Pancreas (tissue), 10 donors: Measurements from ENCODE around the gene BMPR2. TPM values are rescaled to one million over a fixed set of nuclear protein-coding genes. Genes with fewer than 3 reads are reported as not detected.

Experiments
- ATAC-seq, 4 donors: fragments of 200-7000 bp; cut with Tn5 transposase; one replicate each; pipeline versions ENCODE4 v1.8.0 to v1.9.1; 2020; ENCODE audit warnings: mild to moderate bottlenecking in 4 of 4, moderate library complexity in 4 of 4
- DNase-seq, 6 donors: peaks; one replicate each; pipeline ENCODE4 v3.0.0-alpha.2; 2020
- FAIRE-seq: peaks from 2 replicates; lab custom pipeline; 2012; peaks lifted over from hg19 to GRCh38; lab: Jason Lieb, UNC
- H3K27ac ChIP-seq, 4 donors: fragments of 200-600 bp; sonication (generic); 1 replicate in 3 of 4; 2 replicates in 1 of 4; pipeline versions ENCODE4 v1.5.0 to v1.8.0; 2020
- H3K27me3 ChIP-seq, 4 donors: fragments of 200-600 bp; one replicate each; pipeline ENCODE4 v1.8.0; 2021
- H3K36me3 ChIP-seq, 3 donors: fragments of 200-600 bp; sonication (generic) in 1 of 3; one replicate each; pipeline versions ENCODE4 v1.5.0 to v1.8.0; 2020 to 2021
- H3K4me1 ChIP-seq, 3 donors: fragments of 200-600 bp; one replicate each; pipeline ENCODE4 v1.8.0; 2021
- H3K4me3 ChIP-seq, 4 donors: fragments of 200-600 bp; sonication (generic) in 2 of 4; one replicate each; pipeline versions ENCODE4 v1.5.0 to v1.8.0; 2020 to 2021
- H3K9me3 ChIP-seq, 4 donors: fragments of 200-600 bp; one replicate each; pipeline ENCODE4 v1.8.0; 2021
- WGBS, 2 donors: extraction: QIAGEN DNeasy Blood & Tissue Kit; methylation state at CpG; one replicate each; pipeline ENCODE4 v1.1.7; 2013; 5-methylcytosine and 5-hydroxymethylcytosine counted together
- intact Hi-C, 3 donors: fragments of 100-400 bp; cut with DNase I; formaldehyde crosslinking; loops; one replicate each; pipeline versions ENCODE4 v1.11.1 to v1.14.2; 2022
- polyA plus RNA-seq, 2 donors: library from polyadenylated mRNA; stranded (reverse); fragments of 200-250 nt; gene quantifications; one replicate each; pipeline ENCODE4 v1.2.3, GENCODE V29; 2013
- total RNA-seq, 6 donors: library from RNA; stranded (reverse); fragmentation: NEBNext Ultra II Directional in 4 of 6; extraction: Animal tissue kit (Norgen Biotek cat#: 25700) in 4 of 6; gene quantifications; one replicate each; pipeline versions ENCODE4 v1.2.1 to v1.2.4, GENCODE V29; 2021 to 2023
- TF ChIP-seq, protein P1 (sequence below), 4 donors: fragments of 200-600 bp; sonication (generic) in 3 of 4; IDR thresholded peaks; one replicate each; pipeline versions ENCODE4 v1.5.0 to v1.8.0; 2021; ENCODE audit warnings: antibody characterized with exemption in 4 of 4
- donor health status: healthy with polysubstance abuse.
- donor health status: DM: no; HTN: no; CAD: no; lungs with moderate emphysema.
- donor health status: DM: no; HTN: no; CAD: no.
- donor health status: control.
- donor health status: control.
- donor health status: Bipolar disorder and iron deficiency.
- donor health status: DM: yes; HTN: yes; CAD: no.
- donor health status: DM: no; HTN: no; CAD: no.
- donor health status: DM: no; HTN: no; CAD: no.
- donor health status: DM: yes; HTN: yes; CAD: no.

BMPR2 gene
- total and polyA plus RNA-seq, 8 donors = 2.5 to 30.8 (median 11.4) TPM

GRCh38 chr2:202508686-202509085, 132.6 kb downstream of the BMPR2 start:
- intact Hi-C loops = no loop called here
- Histone ChIP-seq H3K4me1 (no peaks in the 10 kb centered on the region), H3K27me3 (no peaks in the 10 kb centered on the region), H3K4me3 (no peak overlapping the region), H3K27ac (no peak overlapping the region), H3K9me3 (no peaks in the 10 kb centered on the region), H3K36me3 (no peaks in the 10 kb centered on the region)
- 83 to 89% methylated on average over 2 of the region's 2 CpGs for WGBS, 2 donors
- ATAC-seq = no peak
- no peak for FAIRE-seq
- no peak for DNase-seq
- TF ChIP-seq, protein P1, sequence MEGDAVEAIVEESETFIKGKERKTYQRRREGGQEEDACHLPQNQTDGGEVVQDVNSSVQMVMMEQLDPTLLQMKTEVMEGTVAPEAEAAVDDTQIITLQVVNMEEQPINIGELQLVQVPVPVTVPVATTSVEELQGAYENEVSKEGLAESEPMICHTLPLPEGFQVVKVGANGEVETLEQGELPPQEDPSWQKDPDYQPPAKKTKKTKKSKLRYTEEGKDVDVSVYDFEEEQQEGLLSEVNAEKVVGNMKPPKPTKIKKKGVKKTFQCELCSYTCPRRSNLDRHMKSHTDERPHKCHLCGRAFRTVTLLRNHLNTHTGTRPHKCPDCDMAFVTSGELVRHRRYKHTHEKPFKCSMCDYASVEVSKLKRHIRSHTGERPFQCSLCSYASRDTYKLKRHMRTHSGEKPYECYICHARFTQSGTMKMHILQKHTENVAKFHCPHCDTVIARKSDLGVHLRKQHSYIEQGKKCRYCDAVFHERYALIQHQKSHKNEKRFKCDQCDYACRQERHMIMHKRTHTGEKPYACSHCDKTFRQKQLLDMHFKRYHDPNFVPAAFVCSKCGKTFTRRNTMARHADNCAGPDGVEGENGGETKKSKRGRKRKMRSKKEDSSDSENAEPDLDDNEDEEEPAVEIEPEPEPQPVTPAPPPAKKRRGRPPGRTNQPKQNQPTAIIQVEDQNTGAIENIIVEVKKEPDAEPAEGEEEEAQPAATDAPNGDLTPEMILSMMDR (IDR thresholded peaks at IDR 0.05) = no peak

DNA sequence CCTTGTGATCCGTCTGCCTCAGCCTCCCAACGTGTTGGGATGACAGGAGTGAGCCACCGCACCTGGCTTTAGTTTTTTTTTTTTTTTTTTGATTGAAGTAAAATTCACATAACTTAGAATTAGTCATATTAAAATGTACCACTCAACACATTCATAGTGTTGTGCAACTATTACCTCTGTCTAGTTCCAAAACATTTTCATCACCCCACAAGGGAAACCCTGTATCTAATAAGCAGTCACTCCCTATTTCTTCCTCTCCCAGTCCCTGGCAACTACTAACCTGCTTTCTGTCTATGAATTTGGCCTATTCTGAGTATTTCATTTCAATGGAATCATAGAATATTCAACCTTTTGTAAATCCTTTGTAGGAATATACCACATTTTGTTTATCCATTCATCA, 134.8 kb downstream of the BMPR2 start:
- intact Hi-C loops = no loop called here
- H3K4me3 ChIP-seq = no peak overlapping the region
- H3K27ac ChIP-seq = no peak overlapping the region
- TF ChIP-seq, protein P1 (IDR thresholded peaks at IDR 0.05) = no peak
- H3K36me3 ChIP-seq = no peaks in the 10 kb centered on the region
- 87 to 94% methylated on average over 3 of the region's 3 CpGs for WGBS, 2 donors
- H3K4me1 ChIP-seq = no peaks in the 10 kb centered on the region
- no peak for ATAC-seq
- no peaks in the 10 kb centered on the region for H3K9me3 ChIP-seq
- DNase-seq = no peak
- no peaks in the 10 kb centered on the region for H3K27me3 ChIP-seq
- FAIRE-seq = no peak

GRCh38 chr2:202512176-202512575, 136.0 kb downstream of the BMPR2 start:
- no peaks in the 10 kb centered on the region for H3K9me3 ChIP-seq
- TF ChIP-seq, protein P1 (IDR thresholded peaks at IDR 0.05) = no peak
- DNase-seq = no peak
- intact Hi-C loops = no loop called here
- H3K4me1 ChIP-seq = no peaks in the 10 kb centered on the region
- WGBS, 2 donors = 78 to 81% methylated on average over 2 of the region's 2 CpGs
- H3K27ac ChIP-seq = no peak overlapping the region
- no peak for ATAC-seq
- no peaks in the 10 kb centered on the region for H3K27me3 ChIP-seq
- FAIRE-seq = no peak
- no peaks in the 10 kb centered on the region for H3K36me3 ChIP-seq
- H3K4me3 ChIP-seq = no peak overlapping the region

- TF ChIP-seq, protein P1 (IDR thresholded peaks at IDR 0.05) = no peak
- intact Hi-C loops = no loop called here
- peaks cover 0 to 10% (median 0%) of the 10 kb centered on the region in 3 donors for H3K36me3 ChIP-seq
- no peak overlapping the region for H3K27ac ChIP-seq
- no peaks in the 10 kb centered on the region for H3K27me3 ChIP-seq
- DNase-seq = no peak
- WGBS, 2 donors = 92 to 96% methylated on average over 3 of the region's 3 CpGs
- no peak for FAIRE-seq
- ATAC-seq = no peak
- H3K4me3 ChIP-seq = no peak overlapping the region
- H3K4me1 ChIP-seq = no peaks in the 10 kb centered on the region
- H3K9me3 ChIP-seq = no peaks in the 10 kb centered on the region
Measured at GRCh38 chr2:202514732-202515131, 138.6 kb downstream of the BMPR2 start.

DNA sequence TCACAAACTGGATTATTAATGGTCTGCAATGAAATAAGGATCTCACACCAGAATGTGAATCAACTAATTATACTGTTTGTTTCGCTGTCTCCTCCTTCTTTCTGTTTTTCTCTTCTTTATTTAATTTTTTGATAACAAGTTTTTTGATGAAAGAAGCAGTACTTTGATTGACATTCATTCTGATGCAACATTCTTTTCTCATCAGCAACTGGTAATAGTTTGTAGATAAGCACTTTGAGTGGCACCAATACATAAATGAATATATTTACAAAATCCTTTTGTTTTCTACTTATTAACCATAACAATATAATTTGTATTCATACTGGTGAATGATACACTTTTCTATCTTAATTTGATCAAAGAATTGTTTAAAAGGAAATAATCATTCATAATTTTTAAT, 143.3 kb downstream of the BMPR2 start:
- ATAC-seq (no peak), DNase-seq (no peak), FAIRE-seq (no peak)
- no peaks in the 10 kb centered on the region for H3K4me1 ChIP-seq
- H3K9me3 ChIP-seq = no peaks in the 10 kb centered on the region
- TF ChIP-seq, protein P1 (IDR thresholded peaks at IDR 0.05) = no peak
- H3K27ac ChIP-seq = no peak overlapping the region
- no peaks in the 10 kb centered on the region for H3K27me3 ChIP-seq
- H3K4me3 ChIP-seq = no peak overlapping the region
- peaks cover 0 to 21% (median 0%) of the 10 kb centered on the region in 3 donors for H3K36me3 ChIP-seq
- intact Hi-C loops = no loop called here
- 98 to 100% methylated on average over 1 of the region's 1 CpG for WGBS, 2 donors
